A549 (cell line): ENCODE results near the gene PDE4D. TPM values are rescaled to one million over a fixed set of nuclear protein-coding genes. Genes with fewer than 3 reads are reported as not detected.

ENCODE experiments used
- ATOH8 ChIP-seq: fragments of 250-450 bp; sonication (Bioruptor Pico); IDR thresholded peaks from 2 replicates; pipeline ENCODE4 v1.5.0; 2020; ENCODE audit warnings: low read depth, mild to moderate bottlenecking, moderate library complexity
- BCL3 ChIP-seq: fragments of >200 bp; sonication (Bioruptor Twin); formaldehyde crosslinking; IDR thresholded peaks from 3 replicates; pipeline ENCODE4 v1.6.1; 2016
- BHLHE40 ChIP-seq: IDR thresholded peaks from 2 replicates; pipeline ENCODE4 v1.6.1; 2012; ENCODE audit warnings: low read depth, low read length, inconsistent platforms
- CBX2 ChIP-seq: fragments of 200-600 bp; sonication (generic); IDR thresholded peaks from 2 replicates; pipeline ENCODE4 v1.6.1; 2016; ENCODE audit warnings: low read depth, mild to moderate bottlenecking, borderline replicate concordance
- CBX8 ChIP-seq: fragments of 200-600 bp; sonication (generic); IDR thresholded peaks from 2 replicates; pipeline ENCODE4 v1.6.1; 2016
- CHD2 ChIP-seq: fragments of 150-350 bp; IDR thresholded peaks from 2 replicates; pipeline ENCODE4 v1.6.1; 2014; ENCODE audit warnings: low read length; ENCODE audit not compliant: partially characterized antibody
- E2F6 ChIP-seq: IDR thresholded peaks from 2 replicates; pipeline ENCODE4 v1.6.1; 2012; ENCODE audit warnings: low read depth, borderline replicate concordance
- EHMT2 ChIP-seq: fragments of 200-600 bp; sonication (generic); IDR thresholded peaks from 2 replicates; pipeline ENCODE4 v1.6.1; 2016; ENCODE audit warnings: antibody characterized with exemption, low read depth, mild to moderate bottlenecking, moderate library complexity
- ELK1 ChIP-seq: fragments of 150-350 bp; IDR thresholded peaks from 2 replicates; pipeline ENCODE4 v1.6.1; 2014; ENCODE audit warnings: low read depth, mild to moderate bottlenecking, low read length
- ESRRA ChIP-seq: fragments of 150-350 bp; IDR thresholded peaks from 2 replicates; pipeline ENCODE4 v1.6.1; 2014; ENCODE audit warnings: mild to moderate bottlenecking, low read length, borderline replicate concordance
- FOSB ChIP-seq: fragments of 250-450 bp; sonication (Bioruptor Pico); IDR thresholded peaks from 2 replicates; pipeline ENCODE4 v1.5.0; 2020; ENCODE audit warnings: mild to moderate bottlenecking, moderate library complexity
- FOXS1 ChIP-seq: fragments of 250-450 bp; sonication (Bioruptor Pico); IDR thresholded peaks from 2 replicates; pipeline ENCODE4 v1.5.0; 2020; ENCODE audit warnings: mild to moderate bottlenecking, moderate library complexity
- HDAC2 ChIP-seq: fragments of 200-600 bp; sonication (generic); IDR thresholded peaks from 2 replicates; pipeline ENCODE4 v1.6.1; 2016
- HEYL ChIP-seq: fragments of 250-450 bp; sonication (Bioruptor Pico); IDR thresholded peaks from 2 replicates; pipeline ENCODE4 v1.8.0; 2021; ENCODE audit warnings: mild to moderate bottlenecking, moderate library complexity
- HMGXB4 ChIP-seq: fragments of 250-450 bp; sonication (Bioruptor Pico); IDR thresholded peaks from 2 replicates; pipeline ENCODE4 v1.5.0; 2021; ENCODE audit warnings: mild to moderate bottlenecking, moderate library complexity, borderline replicate concordance
- HOXB5 ChIP-seq: fragments of 250-450 bp; sonication (Bioruptor Pico); IDR thresholded peaks from 2 replicates; pipeline ENCODE4 v1.5.0; 2020; ENCODE audit warnings: mild to moderate bottlenecking, moderate library complexity
- JUNB ChIP-seq: fragments of >200 bp; sonication (Bioruptor Twin); formaldehyde crosslinking; IDR thresholded peaks from 2 replicates; pipeline ENCODE4 v1.6.1; 2016
- MAX ChIP-seq: IDR thresholded peaks from 2 replicates; pipeline ENCODE4 v1.6.1; 2012
- PBX3 ChIP-seq: IDR thresholded peaks from 2 replicates; pipeline ENCODE4 v1.6.1; 2012
- POLR2A ChIP-seq: IDR thresholded peaks from 2 replicates; pipeline ENCODE4 v1.6.1; 2012; ENCODE audit warnings: mild to moderate bottlenecking, low read length
- RAD21 ChIP-seq, 2 experiments: fragments of >200 bp in 1 of 2; sonication (Bioruptor Twin) in 1 of 2; formaldehyde crosslinking in 1 of 2; IDR thresholded peaks in 1 of 2; conservative IDR thresholded peaks in 1 of 2; 2 replicates in 1 of 2; 3 replicates in 1 of 2; pipeline ENCODE4 v1.6.1; 2012 to 2018; ENCODE audit warnings: inconsistent platforms in 1 of 2
- RARB ChIP-seq: fragments of 250-450 bp; sonication (Bioruptor Pico); IDR thresholded peaks from 2 replicates; pipeline ENCODE4 v1.8.0; 2021; ENCODE audit warnings: mild to moderate bottlenecking, moderate library complexity
- RFX5 ChIP-seq: fragments of 450-650 bp; IDR thresholded peaks from 2 replicates; pipeline ENCODE4 v1.7.1; 2014; ENCODE audit warnings: antibody characterized with exemption, mild to moderate bottlenecking, moderate library complexity
- SREBF2 ChIP-seq: fragments of 450-650 bp; IDR thresholded peaks from 2 replicates; pipeline ENCODE4 v1.6.1; 2014; ENCODE audit warnings: mild to moderate bottlenecking, moderate library complexity
- USF2 ChIP-seq: fragments of 450-650 bp; IDR thresholded peaks from 2 replicates; pipeline ENCODE4 v1.6.1; 2014; ENCODE audit warnings: antibody characterized with exemption
- ZC3H11A ChIP-seq: fragments of 450-650 bp; IDR thresholded peaks from 2 replicates; pipeline ENCODE4 v1.6.1; 2014; ENCODE audit warnings: antibody characterized with exemption, mild to moderate bottlenecking
- ZNF302 ChIP-seq: fragments of 250-450 bp; sonication (Bioruptor Pico); IDR thresholded peaks from 2 replicates; pipeline ENCODE4 v1.9.0; 2021; ENCODE audit warnings: inconsistent platforms, mild to moderate bottlenecking, moderate library complexity
- polyA plus RNA-seq, 4 experiments: library from polyadenylated mRNA; depleted of rRNA in 3 of 4; stranded (reverse); fragments of >200 nt; fragmentation: RNase III in 1 of 4; extraction: RNeasy Plus Mini Kit Qiagen cat#74134 plus additional on column Dnase treatment in 1 of 4; gene quantifications; 2 replicates in 3 of 4; 3 replicates in 1 of 4; pipeline ENCODE4 v1.2.3, GENCODE V29; 2011 to 2017

PDE4D gene
- polyA plus RNA-seq, 2 of the 4 experiments (the other 2 are of a cell fraction), result 74.0 to 213 TPM

GRCh38 chr5:59128646-59129290, 764.8 kb downstream of the PDE4D start (continued):
- TF ChIP-seq PBX3, result no peak
- no peak for TF ChIP-seq JUNB
- no peak for TF ChIP-seq RFX5
- no peak for TF ChIP-seq ZC3H11A
- peak; percentile 38; the same call in 1 of the 2 replicates for TF ChIP-seq ZNF302 (CRISPR knock-in tag)
- TF ChIP-seq CHD2, result no peak
- no peak for TF ChIP-seq ATOH8 (CRISPR knock-in tag)
- 0 out of 2 replicates have a peak, but pooled peaks have one; percentile 49 for TF ChIP-seq RARB (CRISPR knock-in tag)
- no peak for TF ChIP-seq USF2
- TF ChIP-seq FOXS1 (CRISPR knock-in tag), result no peak
- no peak for TF ChIP-seq RAD21 (conservative IDR thresholded peaks at IDR 0.05 in 1 of 2, IDR thresholded peaks at IDR 0.05 in 1 of 2)
- no peak for TF ChIP-seq SREBF2
- TF ChIP-seq ELK1, result no peak
- TF ChIP-seq POLR2A, result no peak
- no peak for TF ChIP-seq CBX8
- no peak for TF ChIP-seq ESRRA
- TF ChIP-seq CBX2, result no peak
- no peak for TF ChIP-seq HDAC2
- no peak for TF ChIP-seq BHLHE40
- TF ChIP-seq EHMT2, result no peak
- peak; percentile 15; the same call in 1 of the 2 replicates for TF ChIP-seq FOSB (CRISPR knock-in tag)
- no peak for TF ChIP-seq BCL3
- TF ChIP-seq HMGXB4, result peak; percentile 37; the same call in 1 of the 2 replicates
- TF ChIP-seq HOXB5 (CRISPR knock-in tag), result peak; percentile 89
- TF ChIP-seq E2F6, result no peak
- TF ChIP-seq HEYL, result peak; percentile 83; the same call in 1 of the 2 replicates
- TF ChIP-seq MAX, result no peak
